H9 (cell line): ENCODE measurements around the gene CDHR5. TPM values are rescaled to one million over a fixed set of nuclear protein-coding genes. Genes with fewer than 3 reads are reported as not detected.

ENCODE experiments used
- DNase-seq: peaks from one replicate; pipeline ENCODE4 v3.0.0-alpha.2; 2017
- H2AFZ ChIP-seq: one replicate; pipeline ENCODE4 v1.6.1; 2013; ENCODE audit warnings: mild to moderate bottlenecking, low read length, control low read depth, moderate library complexity
- H2AK5ac ChIP-seq: 2 replicates; pipeline ENCODE4 v1.6.1; 2013; ENCODE audit warnings: low read length, control low read depth, mixed read lengths; ENCODE audit not compliant: insufficient read length
- H2BK120ac ChIP-seq: one replicate; pipeline ENCODE4 v1.6.1; 2013; ENCODE audit warnings: low read depth, mild to moderate bottlenecking, low read length, control low read depth, inconsistent platforms; ENCODE audit not compliant: poor library complexity, severe bottlenecking
- H2BK12ac ChIP-seq: 2 replicates; pipeline ENCODE4 v1.6.1; 2013; ENCODE audit warnings: low read length, control low read depth, mixed read lengths, low read depth; ENCODE audit not compliant: insufficient read length
- H2BK15ac ChIP-seq: 2 replicates; pipeline ENCODE4 v1.6.1; 2013; ENCODE audit warnings: low read depth, low read length, control low read depth
- H2BK20ac ChIP-seq: one replicate; pipeline ENCODE4 v1.6.1; 2013; ENCODE audit warnings: low read depth, mild to moderate bottlenecking, low read length, control low read depth, inconsistent platforms; ENCODE audit not compliant: poor library complexity, severe bottlenecking
- H2BK5ac ChIP-seq: 2 replicates; pipeline ENCODE4 v1.6.1; 2013; ENCODE audit warnings: low read length, control low read depth, mixed read lengths; ENCODE audit not compliant: insufficient read length
- H3K14ac ChIP-seq: 2 replicates; pipeline ENCODE4 v1.6.1; 2013; ENCODE audit warnings: low read length, control low read depth; ENCODE audit not compliant: insufficient read depth
- H3K18ac ChIP-seq: 2 replicates; pipeline ENCODE4 v1.6.1; 2013; ENCODE audit warnings: low read depth, mild to moderate bottlenecking, mixed read lengths, low read length, control low read depth; ENCODE audit not compliant: insufficient read length
- H3K23ac ChIP-seq: 2 replicates; pipeline ENCODE4 v1.6.1; 2013; ENCODE audit warnings: low read length, control low read depth, mixed read lengths, low read depth; ENCODE audit not compliant: insufficient read length
- H3K23me2 ChIP-seq: 2 replicates; pipeline ENCODE4 v1.6.1; 2013; ENCODE audit warnings: low read depth, mild to moderate bottlenecking, mixed read lengths, low read length, control low read depth; ENCODE audit not compliant: insufficient read length, poor library complexity, severe bottlenecking
- H3K27ac ChIP-seq: 2 replicates; pipeline ENCODE4 v1.5.1; 2013; ENCODE audit warnings: low read length, control low read depth, mixed read lengths, low read depth; ENCODE audit not compliant: insufficient read length
- H3K27me3 ChIP-seq: 2 replicates; pipeline ENCODE4 v1.6.1; 2013; ENCODE audit warnings: low read length, control low read depth, inconsistent platforms; ENCODE audit not compliant: insufficient read depth
- H3K4ac ChIP-seq: 2 replicates; pipeline ENCODE4 v1.6.1; 2013; ENCODE audit warnings: low read depth, mild to moderate bottlenecking, control low read depth, inconsistent platforms, low read length, moderate library complexity
- H3K4me1 ChIP-seq: 2 replicates; pipeline ENCODE4 v1.6.1; 2013; ENCODE audit warnings: low read length, control low read depth, inconsistent platforms; ENCODE audit not compliant: insufficient read depth
- H3K4me2 ChIP-seq: 2 replicates; pipeline ENCODE4 v1.6.1; 2013; ENCODE audit warnings: low read length, control low read depth, mixed read lengths; ENCODE audit not compliant: insufficient read length, insufficient read depth
- H3K56ac ChIP-seq: 2 replicates; pipeline ENCODE4 v1.6.1; 2013; ENCODE audit warnings: low read depth, mild to moderate bottlenecking, mixed read lengths, low read length, control low read depth; ENCODE audit not compliant: insufficient read length
- H3K79me1 ChIP-seq: 2 replicates; pipeline ENCODE4 v1.6.1; 2013; ENCODE audit warnings: low read depth, mild to moderate bottlenecking, moderate library complexity, low read length, control low read depth, inconsistent platforms; ENCODE audit not compliant: insufficient read depth, poor library complexity, severe bottlenecking
- H3K79me2 ChIP-seq: 2 replicates; pipeline ENCODE4 v1.6.1; 2013; ENCODE audit warnings: low read length, control low read depth, inconsistent platforms; ENCODE audit not compliant: insufficient read depth
- H3K9ac ChIP-seq: 2 replicates; pipeline ENCODE4 v1.6.1; 2013; ENCODE audit warnings: low read length, control low read depth, mixed read lengths; ENCODE audit not compliant: insufficient read length; ENCODE audit errors: extremely low read depth
- H3K9me3 ChIP-seq: one replicate; pipeline ENCODE4 v1.6.1; 2013; ENCODE audit warnings: low read depth, low read length, inconsistent platforms; ENCODE audit not compliant: control insufficient read depth
- H3T11ph ChIP-seq: one replicate; pipeline ENCODE4 v1.6.1; 2013; ENCODE audit warnings: mild to moderate bottlenecking, low read length, control low read depth, inconsistent platforms
- H4K20me1 ChIP-seq: one replicate; pipeline ENCODE4 v1.6.1; 2013; ENCODE audit not compliant: control insufficient read depth, insufficient read length, insufficient read depth
- H4K5ac ChIP-seq: 2 replicates; pipeline ENCODE4 v1.6.1; 2013; ENCODE audit warnings: low read depth, mild to moderate bottlenecking, mixed read lengths, low read length, control low read depth; ENCODE audit not compliant: insufficient read length
- H4K8ac ChIP-seq: replicated peaks from 2 replicates; pipeline ENCODE4 v1.6.1; 2013; ENCODE audit warnings: low read length, control low read depth, mixed read lengths, low read depth; ENCODE audit not compliant: insufficient read length
- H4K91ac ChIP-seq: 2 replicates; pipeline ENCODE4 v1.6.1; 2013; ENCODE audit warnings: low read depth, mild to moderate bottlenecking, moderate library complexity, mixed read lengths, low read length, control low read depth; ENCODE audit not compliant: insufficient read length
- H3K27ac Mint-ChIP-seq, 3 experiments: 2 replicates in 2 of 3; 3 replicates in 1 of 3; pipeline ENCODE4 v1.8.0; 2020 to 2021; ENCODE audit warnings: mixed read lengths in 3 of 3, mild to moderate bottlenecking in 1 of 3, moderate library complexity in 1 of 3
- H3K27me3 Mint-ChIP-seq: 2 replicates; pipeline ENCODE4 v1.8.0; 2021; ENCODE audit warnings: low read depth, mild to moderate bottlenecking, moderate library complexity, mixed read lengths
- H3K36me3 Mint-ChIP-seq, 3 experiments: 2 replicates in 2 of 3; 3 replicates in 1 of 3; pipeline ENCODE4 v1.8.0; 2020 to 2021; ENCODE audit warnings: low read depth in 3 of 3, mixed read lengths in 3 of 3; ENCODE audit not compliant: insufficient read depth in 1 of 3
- H3K4me1 Mint-ChIP-seq, 2 experiments: 2 replicates each; pipeline ENCODE4 v1.8.0; 2020; ENCODE audit warnings: mixed read lengths in 2 of 2
- H3K4me3 Mint-ChIP-seq, 2 experiments: 2 replicates in 1 of 2; 3 replicates in 1 of 2; pipeline ENCODE4 v1.8.0; 2020 to 2021; ENCODE audit warnings: mild to moderate bottlenecking in 2 of 2, mixed read lengths in 2 of 2, moderate library complexity in 1 of 2
- H3K9me3 Mint-ChIP-seq, 2 experiments: 2 replicates in 1 of 2; 3 replicates in 1 of 2; pipeline ENCODE4 v1.8.0; 2020; ENCODE audit warnings: mild to moderate bottlenecking in 2 of 2, mixed read lengths in 2 of 2, moderate library complexity in 1 of 2
- WGBS: extraction: QIAGEN DNeasy Blood & Tissue Kit; methylation state at CpG from one replicate; pipeline ENCODE4 v1.1.7; 2013; ENCODE audit warnings: missing lambda C conversion rate, low lambda C conversion rate, mixed read lengths; ENCODE audit not compliant: insufficient read length; ENCODE audit errors: extremely low coverage; 5-methylcytosine and 5-hydroxymethylcytosine counted together
- total RNA-seq: library from RNA; stranded (reverse); gene quantifications from 2 replicates; pipeline ENCODE4 v1.2.1, GENCODE V29; 2021
- TF ChIP-seq, protein P1 (sequence below): fragments of 200-600 bp; sonication (generic); conservative IDR thresholded peaks from 3 replicates; pipeline ENCODE4 v1.8.0; 2021; ENCODE audit warnings: antibody characterized with exemption, mild to moderate bottlenecking

The CDHR5 gene
- total RNA-seq, 1 experiment from 2014 or later = not detected

DNA sequence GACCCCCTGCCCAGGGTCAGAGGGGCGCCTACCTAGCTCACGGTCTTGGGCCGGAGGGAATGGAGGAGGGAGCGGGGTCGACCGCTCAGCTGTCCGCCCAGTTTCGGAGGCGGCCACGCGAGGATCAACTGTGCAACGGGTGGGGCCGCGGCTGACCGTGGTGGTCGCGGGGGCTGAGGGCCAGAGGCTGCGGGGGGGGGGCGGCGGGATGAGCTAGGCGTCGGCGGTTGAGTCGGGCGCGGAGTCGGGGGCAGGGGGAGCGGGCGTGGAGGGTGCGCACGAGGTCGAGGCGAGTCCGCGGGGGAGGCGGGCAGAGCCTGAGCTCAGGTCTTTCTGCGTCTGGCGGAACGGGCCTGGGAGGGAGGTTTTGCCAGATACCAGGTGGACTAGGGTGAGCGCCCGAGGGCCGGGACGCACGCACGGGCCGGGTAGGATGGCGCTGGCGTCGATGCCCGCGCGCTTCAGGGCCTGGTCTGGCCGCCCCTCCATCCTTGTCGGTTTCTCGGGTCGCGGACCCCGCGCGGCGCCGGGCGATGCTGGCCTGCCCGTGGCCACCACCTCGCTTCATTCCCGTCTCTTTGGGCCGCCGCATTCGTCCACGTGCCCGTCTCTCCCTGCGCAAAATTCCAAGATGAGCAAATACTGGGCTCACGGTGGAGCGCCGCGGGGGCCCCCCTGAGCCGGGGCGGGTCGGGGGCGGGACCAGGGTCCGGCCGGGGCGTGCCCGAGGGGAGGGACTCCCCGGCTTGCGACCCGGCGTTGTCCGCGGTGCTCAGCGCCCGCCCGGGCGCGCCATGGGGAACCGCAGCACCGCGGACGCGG lies 12.0 kb upstream of the CDHR5 start, which contains the start of gene DRD4:
TSS of gene DRD4 (plus strand) at position 759 of the 822 bp plus-strand sequence. CDS start at position 795, 36 bp downstream.
- H3K9ac ChIP-seq = no peak within 1 kb of the TSS
- no peak within 1 kb of the TSS for H3K23ac ChIP-seq
- Mint-ChIP-seq H3K9me3 (no peaks in the 10 kb centered on the region; a peak in 2 of 5 replicates), H3K4me1 (peaks cover 18 to 28% of the 10 kb centered on the region in 2 experiments), H3K27me3 (peaks cover 56% of the 10 kb centered on the region), H3K4me3 (peak within 1 kb of the TSS; percentile 66 to 80), H3K36me3 (peaks cover 0 to 12% (median 0%) of the 10 kb centered on the region in 3 experiments; a peak in 2 of 7 replicates), H3K27ac (no peak within 1 kb of the TSS; a peak in 1 of 7 replicates)
- no peak within 1 kb of the TSS for H2BK5ac ChIP-seq
- no peak within 1 kb of the TSS for H2AK5ac ChIP-seq
- no peaks in the 10 kb centered on the region for H4K20me1 ChIP-seq
- no CpG with 5 or more reads among the region's 100 CpGs for WGBS
- no peak within 1 kb of the TSS for H2BK12ac ChIP-seq
- H3K56ac ChIP-seq = no peak within 1 kb of the TSS
- H3K79me2 ChIP-seq = no peaks in the 10 kb centered on the region
- TF ChIP-seq, protein P1, sequence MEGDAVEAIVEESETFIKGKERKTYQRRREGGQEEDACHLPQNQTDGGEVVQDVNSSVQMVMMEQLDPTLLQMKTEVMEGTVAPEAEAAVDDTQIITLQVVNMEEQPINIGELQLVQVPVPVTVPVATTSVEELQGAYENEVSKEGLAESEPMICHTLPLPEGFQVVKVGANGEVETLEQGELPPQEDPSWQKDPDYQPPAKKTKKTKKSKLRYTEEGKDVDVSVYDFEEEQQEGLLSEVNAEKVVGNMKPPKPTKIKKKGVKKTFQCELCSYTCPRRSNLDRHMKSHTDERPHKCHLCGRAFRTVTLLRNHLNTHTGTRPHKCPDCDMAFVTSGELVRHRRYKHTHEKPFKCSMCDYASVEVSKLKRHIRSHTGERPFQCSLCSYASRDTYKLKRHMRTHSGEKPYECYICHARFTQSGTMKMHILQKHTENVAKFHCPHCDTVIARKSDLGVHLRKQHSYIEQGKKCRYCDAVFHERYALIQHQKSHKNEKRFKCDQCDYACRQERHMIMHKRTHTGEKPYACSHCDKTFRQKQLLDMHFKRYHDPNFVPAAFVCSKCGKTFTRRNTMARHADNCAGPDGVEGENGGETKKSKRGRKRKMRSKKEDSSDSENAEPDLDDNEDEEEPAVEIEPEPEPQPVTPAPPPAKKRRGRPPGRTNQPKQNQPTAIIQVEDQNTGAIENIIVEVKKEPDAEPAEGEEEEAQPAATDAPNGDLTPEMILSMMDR = no peak
- no peak within 1 kb of the TSS for H4K91ac ChIP-seq
- DNase-seq = peak; percentile 60
- H2BK15ac ChIP-seq = no peak within 1 kb of the TSS
- H3K23me2 ChIP-seq = peaks cover 19% of the 10 kb centered on the region
- no peak within 1 kb of the TSS for H3K27ac ChIP-seq
- no peak within 1 kb of the TSS for H2BK20ac ChIP-seq
- H2AFZ ChIP-seq = no peak within 1 kb of the TSS
- H3T11ph ChIP-seq = no peak within 1 kb of the TSS
- H2BK120ac ChIP-seq = no peak within 1 kb of the TSS
- peak within 1 kb of the TSS; percentile 73 for H3K14ac ChIP-seq
- H3K27me3 ChIP-seq = peaks cover 33% of the 10 kb centered on the region
- no peak within 1 kb of the TSS; the same call in 1 of the 2 replicates for H3K4ac ChIP-seq
- no peaks in the 10 kb centered on the region; the same call in 1 of the 2 replicates for H3K4me1 ChIP-seq
- H3K4me2 ChIP-seq = peak within 1 kb of the TSS; percentile 33
- H3K9me3 ChIP-seq = no peaks in the 10 kb centered on the region
- no peak within 1 kb of the TSS for H4K8ac ChIP-seq
- H3K18ac ChIP-seq = peak within 1 kb of the TSS; percentile 72
- no peak within 1 kb of the TSS for H4K5ac ChIP-seq
- no peaks in the 10 kb centered on the region for H3K79me1 ChIP-seq
